GM12801 (cell line): ENCODE results near the gene MED16.

Source experiments
- TF ChIP-seq, protein P1 (sequence below): IDR thresholded peaks from one replicate; pipeline ENCODE4 v1.5.1; 2011; ENCODE audit warnings: control low read depth; ENCODE audit not compliant: insufficient read length; ENCODE audit errors: extremely low read depth

MED16 gene

DNA sequence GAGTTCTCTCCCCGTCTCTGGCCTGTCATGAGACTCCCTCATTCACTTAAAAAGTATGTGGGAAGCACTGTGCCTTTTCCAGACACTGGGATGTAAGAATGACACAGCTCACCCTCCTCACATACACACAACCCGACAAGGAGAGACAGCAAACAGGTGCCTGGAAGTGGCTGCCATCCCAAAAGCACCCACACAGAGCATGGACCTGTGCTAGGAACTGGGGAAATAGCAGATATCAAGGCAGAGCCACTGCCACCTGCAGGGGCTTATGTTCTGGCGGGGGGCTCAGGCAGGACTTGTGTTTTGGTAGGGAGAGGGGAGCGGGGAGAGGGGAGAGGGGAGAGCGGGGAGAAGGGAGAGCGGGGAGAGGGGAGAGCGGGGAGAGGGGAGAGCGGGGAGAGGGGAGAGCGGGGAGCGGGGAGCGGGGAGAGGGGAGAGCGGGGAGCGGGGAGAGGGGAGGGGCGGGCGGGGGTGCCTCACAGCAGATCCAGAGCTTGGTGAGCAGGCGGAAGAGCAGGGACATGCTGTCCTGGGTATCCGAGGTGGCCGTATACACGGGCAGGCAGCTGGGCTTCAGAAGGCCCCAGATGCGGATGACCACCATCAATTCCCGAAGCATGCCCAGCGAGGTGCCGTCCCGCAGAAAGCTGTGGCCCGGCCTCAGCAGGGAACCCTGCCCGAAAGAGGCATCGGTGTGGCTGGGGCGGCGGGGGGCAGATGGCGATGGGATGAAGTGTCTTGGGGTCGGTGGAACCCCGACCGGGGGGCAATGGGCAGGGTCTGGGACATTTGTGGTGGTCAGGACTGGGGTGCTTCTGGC lies 21.3 kb downstream of the MED16 start:
- TF ChIP-seq, protein P1, sequence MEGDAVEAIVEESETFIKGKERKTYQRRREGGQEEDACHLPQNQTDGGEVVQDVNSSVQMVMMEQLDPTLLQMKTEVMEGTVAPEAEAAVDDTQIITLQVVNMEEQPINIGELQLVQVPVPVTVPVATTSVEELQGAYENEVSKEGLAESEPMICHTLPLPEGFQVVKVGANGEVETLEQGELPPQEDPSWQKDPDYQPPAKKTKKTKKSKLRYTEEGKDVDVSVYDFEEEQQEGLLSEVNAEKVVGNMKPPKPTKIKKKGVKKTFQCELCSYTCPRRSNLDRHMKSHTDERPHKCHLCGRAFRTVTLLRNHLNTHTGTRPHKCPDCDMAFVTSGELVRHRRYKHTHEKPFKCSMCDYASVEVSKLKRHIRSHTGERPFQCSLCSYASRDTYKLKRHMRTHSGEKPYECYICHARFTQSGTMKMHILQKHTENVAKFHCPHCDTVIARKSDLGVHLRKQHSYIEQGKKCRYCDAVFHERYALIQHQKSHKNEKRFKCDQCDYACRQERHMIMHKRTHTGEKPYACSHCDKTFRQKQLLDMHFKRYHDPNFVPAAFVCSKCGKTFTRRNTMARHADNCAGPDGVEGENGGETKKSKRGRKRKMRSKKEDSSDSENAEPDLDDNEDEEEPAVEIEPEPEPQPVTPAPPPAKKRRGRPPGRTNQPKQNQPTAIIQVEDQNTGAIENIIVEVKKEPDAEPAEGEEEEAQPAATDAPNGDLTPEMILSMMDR = no peak

DNA sequence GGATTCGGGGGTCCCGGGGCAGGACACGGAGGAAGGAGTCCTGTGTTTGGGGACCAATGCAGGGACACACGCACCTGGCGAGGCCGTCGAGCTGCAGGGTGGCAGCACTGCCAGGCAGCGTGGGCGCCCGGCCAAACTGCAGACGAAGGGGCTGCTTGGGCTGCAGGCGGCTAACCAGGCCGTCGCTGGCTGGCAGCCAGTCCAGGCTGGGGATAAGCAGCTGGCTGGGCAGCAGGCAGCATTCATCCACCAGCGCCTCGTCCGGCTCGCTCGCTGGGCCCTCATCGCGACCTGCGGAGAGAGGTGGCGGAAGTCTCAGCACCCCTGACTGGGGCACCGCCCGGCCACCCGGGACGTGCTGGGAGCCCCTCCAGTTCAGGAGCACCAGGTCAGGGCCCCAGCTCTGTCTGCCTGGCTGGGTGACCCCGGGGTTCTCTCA lies 22.0 kb downstream of the MED16 start:
- TF ChIP-seq, protein P1 = no peak

DNA sequence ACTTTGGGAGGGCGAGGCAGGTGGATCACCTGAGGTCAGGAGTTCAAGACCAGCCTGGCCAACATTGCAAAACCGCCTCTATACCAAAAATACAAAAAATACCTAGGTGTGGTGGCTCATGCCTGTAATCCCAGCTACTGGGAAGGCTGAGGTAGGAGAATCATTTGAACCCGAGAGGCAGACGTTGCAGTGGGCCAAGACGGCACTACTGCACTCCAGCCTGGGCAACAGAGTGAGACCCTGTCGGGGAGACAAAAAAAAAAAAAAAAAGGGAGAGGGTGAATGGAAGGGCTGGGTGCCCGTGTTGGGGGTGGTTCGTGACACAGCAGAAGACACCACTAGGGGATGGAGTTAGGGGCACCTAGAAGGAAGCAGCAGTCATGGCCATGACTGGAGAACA lies 22.7 kb downstream of the MED16 start:
- TF ChIP-seq, protein P1 = no peak

DNA sequence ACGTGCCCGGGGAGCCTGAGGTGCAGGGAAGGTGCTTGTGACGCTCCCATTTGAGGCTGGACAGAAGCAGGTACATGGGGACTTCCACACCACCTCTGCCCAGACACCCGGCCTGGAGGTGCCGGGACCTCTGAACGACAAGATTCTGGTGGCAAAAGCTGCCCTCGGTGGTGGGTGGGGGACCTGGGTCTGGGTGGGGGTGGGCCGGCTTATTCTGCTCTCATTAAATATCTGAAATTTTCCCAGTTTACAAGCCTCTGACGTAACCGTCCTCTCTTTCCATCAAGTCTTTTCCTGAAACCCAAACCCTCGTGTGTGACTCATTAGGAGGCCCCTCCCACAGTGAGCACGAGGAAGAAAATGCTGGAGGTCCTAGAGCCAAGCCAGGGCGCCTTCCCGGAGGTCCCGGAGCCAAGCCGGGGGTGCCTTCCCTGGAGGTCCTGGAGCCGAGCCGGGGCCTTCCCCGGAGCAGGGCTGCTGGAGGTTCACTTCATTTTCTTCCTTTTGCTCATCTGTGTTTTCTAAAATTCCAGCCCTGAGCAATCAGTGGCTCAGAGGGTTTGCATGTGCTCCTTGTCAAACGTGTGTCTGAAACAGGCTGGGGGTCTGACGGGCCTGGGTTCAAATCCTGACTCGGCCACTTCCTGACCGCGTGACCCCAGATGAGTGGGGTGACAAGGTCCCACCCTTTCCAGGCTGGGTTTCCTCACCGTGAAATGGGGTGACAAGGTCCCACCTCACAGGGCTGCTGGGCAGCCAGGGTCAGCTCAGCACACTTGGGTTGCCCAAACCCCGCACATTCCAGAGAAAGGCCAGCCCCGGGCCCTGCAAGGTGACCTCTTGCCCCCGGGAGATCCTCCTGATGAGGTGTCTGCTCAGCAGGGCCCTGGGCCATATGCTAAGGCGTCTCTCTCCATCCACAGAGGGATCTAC lies 23.5 kb downstream of the MED16 start:
- TF ChIP-seq, protein P1 = no peak

DNA sequence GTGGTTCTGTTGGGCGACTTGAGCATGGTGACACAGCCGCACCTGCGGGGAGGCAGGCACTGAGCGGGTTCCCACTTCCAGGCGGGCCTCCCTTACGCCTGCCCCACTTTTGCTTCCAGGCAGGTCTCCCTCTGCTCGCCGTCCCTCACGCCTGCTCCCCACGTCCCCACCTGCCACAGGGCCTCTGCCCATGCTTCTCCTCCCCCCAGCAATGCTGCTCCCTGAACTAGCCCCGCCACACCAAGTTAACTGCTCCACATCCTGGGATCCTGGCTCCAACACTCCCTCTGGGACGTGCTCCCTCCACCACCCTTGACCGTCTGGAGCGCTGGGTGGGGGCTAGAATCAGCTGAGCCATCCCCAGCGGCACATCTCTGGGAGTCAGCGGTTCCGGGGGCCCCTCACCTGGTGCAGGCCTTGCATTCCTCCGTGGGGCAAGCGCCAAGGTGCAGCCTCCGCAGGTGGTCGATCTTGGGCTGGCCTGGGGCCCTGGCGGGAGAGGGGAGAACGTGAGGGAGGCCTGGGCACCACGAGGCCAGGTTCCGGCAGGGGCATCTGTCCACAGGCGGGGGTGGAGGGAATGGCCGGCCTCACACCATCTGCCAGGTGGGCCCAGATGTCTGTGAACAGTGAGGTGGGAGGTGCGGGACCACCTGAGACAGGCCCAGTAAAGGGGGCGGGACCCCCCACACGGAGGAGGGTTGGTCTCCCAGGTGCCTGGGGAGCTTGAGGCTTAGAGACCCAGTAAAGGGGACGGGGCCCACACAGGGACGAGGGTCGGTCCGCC lies 24.3 kb downstream of the MED16 start:
- TF ChIP-seq, protein P1 = no peak

DNA sequence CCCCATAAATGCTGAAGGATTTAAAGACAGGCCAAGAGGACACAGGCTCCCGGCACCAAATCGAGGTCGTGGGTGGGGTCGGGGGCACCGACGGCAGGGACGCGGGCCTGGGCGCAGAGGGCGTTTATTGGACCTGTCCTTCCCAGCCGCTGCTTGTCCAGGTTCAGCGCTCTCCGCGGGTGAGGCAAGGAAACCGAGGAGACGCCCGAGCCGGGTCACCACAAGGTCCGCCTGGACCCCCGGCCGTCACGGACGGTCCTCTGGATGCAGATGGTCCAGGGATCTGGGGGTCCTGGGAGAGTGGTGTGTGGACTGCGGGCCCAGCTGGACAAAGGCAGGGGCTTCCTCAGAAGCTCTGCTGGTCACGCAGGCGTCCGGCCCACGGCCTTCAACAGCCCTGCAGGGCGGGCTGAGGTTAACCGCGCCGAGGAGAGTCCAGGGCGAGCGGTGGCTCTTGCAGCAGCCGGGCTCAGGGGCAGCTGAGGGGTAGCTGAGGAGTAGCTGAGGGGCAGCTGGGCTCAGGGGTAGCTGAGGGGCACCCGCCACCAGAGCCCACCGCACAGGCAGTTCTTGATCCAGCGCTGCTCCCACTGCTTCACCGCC lies 25.0 kb downstream of the MED16 start:
- TF ChIP-seq, protein P1 = no peak

DNA sequence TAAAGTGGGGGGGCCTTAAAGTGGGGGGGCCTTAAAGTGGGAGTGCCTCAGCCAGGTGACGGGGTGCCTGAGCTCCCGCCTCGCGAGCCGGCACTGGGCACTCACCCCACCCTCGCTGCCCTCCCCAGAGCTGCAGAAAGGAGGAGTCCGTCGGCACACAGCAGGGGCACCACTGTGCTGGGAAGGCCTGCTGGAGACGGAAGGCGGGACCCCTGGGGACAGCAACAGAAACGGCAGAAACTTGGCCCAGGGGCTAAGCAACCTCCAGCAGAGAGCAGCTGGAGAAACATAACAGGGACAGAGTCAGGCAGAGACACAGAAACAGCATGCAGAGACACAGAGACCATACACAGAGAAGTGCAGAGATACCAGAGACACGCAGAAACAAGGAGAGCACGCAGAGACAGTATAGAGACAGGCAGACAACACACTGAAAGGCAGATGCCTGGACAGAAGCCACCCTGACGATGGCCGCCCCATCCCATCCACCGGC lies 25.6 kb downstream of the MED16 start:
- TF ChIP-seq, protein P1 = no peak
